GM18907 (cell line): ENCODE results near the gene LRP2.
"Not testable (repeated sequence)": the region's sequence is repeated elsewhere in the genome, so short reads cannot be mapped to it uniquely, and the experiment has no call there.

Experiments
- ATAC-seq: cut with Tn5 transposase; IDR thresholded peaks from one replicate; pipeline ENCODE4 v1.9.1; 2021; ENCODE audit warnings: mild to moderate bottlenecking, moderate library complexity; ENCODE audit not compliant: unreplicated experiment

LRP2 gene

DNA sequence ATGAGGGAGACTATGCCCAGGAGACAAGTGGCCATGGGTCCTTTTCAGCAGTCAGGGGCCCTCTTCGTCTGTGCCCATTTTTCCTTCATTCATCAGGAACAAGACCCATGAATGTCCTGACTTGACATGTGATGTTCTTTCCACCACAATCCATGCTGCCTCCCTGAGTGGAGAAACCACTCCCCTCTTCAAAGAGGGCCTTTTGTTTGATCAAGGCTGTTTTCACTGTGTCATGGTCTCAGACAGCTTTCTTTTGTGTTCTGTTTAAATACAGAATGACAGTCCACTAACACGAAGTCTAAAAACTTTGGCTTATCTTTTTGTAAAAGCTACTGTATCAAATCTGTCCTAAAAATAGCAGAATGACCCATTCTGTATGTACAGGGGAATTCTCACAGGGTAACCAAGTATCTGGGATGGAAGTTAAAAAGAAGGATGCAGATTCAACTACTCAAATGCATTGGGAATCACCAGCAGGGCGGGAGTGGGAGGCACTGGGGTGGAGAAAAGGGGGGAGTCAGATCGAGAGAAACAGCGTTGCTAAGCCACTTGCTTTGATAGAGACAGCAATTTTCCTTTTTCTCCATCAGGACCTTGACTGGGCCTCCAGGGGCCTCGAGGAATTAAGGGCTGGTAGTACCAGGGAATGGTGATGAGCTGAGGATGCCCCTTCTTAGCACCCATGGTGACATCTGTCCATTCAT lies 13.9 kb downstream of the LRP2 start:
- ATAC-seq: no peak

DNA sequence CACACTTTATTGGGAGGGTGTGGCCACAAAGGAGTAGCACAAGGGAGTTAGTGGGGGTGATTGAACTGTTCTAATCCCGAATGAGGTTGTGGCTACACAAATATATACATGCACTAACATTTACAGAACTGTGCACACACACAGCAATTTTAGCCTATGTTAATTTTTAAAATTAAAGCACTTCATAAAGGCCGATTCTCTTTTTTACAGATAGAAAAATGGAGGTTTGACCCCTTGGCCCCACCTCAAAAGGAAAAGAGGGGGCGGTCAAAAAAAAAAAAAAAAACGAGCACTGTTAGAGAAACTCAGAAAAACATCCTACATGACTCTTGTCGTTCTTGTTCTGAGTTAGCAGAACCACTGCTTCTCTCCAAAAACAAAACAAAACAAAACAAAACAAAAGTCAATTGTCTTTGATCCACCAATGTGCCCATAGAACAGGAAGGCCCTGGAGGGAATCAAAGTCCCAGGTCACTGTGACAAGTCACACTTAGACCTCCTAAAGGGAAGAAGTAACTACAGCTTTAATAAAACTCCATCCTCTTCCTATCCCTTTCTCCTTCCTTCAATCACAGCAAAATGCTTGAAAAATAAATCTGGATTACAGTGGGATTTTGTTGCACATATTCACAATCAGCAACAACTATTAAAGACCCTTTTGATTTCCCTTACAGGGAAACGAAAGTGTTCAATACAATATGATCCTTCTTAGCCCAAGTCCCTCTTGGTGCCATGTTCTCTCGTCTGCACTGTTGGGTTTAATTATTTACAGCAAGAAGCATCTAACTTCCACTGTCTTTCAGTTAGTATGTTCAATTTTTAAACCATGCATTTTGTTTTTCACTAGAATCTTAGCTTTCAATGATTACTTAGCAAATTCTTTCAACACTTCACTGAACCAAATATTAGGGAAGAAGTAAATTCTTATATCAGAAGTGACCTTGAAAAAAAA lies 16.6 kb downstream of the LRP2 start:
- ATAC-seq: no peak

DNA sequence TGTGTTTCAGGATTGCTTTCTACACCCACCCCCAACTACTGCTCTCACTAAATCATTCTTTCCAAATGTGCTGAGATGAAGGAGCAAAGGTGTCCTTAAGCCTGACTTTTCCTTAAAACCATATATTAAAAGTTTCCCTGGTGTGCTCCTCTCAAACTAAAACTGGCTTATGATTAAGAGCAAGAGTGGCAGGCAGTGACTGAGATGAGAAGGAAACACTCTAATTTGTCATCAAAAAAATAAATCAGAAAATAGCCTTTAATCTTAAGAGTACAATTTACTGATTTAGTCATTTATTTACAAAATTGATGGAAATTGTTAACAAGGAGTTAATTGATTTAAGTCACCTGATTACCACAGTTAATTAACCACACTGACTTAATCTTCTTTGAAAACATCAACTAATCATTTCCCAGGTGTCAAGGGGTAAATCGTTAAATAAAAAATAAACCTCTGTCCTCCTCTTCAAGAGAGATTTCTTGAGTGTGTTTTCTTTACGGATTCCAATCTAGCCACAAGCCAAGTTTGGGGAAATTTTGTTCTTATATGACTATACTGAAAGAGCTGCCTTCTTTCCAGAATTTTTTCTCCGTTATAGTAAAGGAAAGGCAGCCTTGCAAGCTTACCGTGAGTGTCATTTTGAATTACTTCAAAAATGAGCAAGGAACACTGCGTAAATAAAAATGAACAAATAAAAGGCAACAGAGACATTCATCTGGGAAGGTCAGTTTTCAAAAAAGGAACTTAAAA lies 17.4 kb downstream of the LRP2 start:
- no peak for ATAC-seq

DNA sequence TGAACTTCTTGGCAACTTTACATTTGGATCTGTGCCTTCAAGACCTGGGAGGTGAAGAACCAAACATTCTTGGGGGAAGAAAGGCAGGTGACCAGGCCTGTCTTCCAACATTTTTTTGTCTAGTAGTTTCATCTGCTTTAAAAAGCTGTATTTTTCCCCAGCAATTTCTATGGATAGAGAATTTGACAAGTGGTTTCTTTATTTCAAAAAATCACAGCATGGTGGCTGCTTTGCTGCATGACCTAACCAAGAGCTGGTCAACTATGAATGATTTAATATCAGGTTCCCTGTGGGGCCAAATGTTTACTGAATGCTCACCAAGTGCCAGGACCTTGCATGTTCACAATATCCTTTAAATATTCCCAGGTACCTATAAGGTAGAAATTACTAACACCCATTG lies 19.1 kb downstream of the LRP2 start:
- ATAC-seq: no peak

DNA sequence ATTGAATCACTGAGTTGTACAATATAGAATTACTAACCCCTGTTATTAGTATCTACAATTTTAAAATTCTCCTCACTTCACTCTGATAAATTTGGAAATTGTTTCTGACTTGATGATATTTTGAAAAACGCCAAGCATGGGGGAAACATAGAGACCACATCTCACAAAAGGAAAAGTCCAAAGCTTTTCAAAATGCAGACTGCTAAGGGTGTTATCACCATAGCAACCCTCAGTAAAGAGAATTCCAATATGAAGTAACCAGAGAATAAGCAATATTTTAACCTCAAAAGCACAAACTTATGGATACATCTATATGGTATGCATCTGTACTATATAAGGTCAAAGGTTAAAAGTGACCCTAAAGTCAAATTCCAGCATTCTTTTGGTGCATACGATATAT lies 22.7 kb downstream of the LRP2 start:
- ATAC-seq: no peak

DNA sequence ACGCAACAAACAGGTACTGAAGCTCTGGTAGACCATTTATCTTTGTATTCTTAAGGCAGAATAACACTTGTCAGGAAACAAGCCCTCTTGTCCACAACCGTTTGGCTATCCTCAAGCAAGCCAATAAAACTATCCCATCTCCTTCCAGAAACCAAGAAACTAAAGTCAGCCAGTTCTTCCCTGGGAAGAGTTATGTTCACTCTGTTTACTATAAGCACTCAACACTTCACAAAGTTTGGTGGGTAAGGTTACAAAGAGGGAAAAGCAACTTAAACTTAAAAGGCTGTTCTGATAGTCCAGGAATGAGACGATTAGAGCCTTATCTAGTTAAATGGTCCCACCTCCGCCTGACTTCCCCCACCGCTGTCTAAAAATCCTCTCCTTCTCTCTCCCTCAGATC lies 25.6 kb downstream of the LRP2 start:
- ATAC-seq: no peak

DNA sequence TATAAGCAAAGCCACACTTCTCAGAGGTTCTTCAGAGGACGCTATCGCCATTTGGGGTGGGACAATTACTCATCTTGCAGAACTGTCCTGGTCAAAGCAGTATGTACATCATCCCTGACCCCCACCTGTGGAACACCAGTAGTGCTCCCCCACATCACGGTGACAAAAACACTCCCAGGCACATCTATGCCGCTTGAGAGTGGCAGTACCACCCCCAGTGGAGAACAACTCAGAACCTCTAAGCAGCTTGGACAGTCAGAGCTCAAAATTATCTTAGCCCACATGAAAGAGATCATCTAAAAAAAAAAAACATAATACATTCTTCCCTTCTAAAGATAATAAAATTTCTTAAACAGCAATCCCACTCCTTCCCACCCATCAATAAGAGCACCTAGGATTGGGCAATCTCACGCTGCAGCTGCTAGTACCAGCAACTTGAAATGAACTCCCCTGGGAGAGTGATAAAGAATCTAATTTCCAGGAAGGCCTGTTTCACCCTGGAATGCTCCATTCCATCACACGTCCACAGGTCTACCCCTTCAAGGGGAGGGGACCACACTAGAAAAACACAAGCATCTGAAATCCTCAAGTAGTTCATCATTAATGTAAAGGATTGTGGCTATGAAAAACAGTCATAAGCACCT lies 31.7 kb downstream of the LRP2 start:
- no peak for ATAC-seq

DNA sequence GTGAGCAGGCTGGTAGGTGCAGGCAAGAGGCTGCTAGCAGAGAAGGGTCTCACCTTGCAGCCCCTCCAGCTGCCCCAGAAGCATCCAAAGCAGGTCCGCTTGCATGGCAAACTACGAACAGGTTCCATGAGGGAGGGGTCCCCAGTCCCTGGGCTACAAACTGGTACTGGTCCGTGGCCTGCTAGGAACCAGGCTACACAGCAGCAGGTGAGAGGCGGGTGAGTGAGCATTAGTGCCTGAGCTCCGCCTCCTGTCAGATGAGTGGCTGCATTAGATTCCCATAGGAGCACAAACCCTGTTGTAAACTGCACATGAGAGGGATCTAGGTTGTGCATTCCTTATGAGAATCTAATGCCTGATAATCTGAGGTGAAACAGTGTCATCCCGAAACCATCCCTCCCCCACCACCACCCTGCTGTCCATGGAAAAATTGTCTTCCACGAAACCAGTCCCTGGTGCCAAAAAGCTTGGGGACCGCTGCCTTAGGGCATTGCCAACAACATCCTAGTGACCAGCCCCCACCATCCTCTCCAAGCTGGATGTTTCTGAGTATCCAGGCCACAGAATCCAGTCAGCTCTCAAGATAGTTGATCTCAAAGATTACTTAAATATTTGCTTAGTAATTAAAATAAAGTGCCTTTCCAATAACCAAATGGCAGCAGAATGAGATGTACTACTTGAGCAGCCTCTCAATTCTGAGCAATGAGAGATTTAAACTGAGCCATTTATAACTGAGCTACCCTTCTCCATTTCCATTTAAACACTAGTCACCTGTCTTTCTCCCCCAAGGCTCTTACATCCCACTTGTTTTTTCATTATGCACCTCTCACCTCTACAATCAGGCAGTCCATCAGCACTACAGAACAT lies 32.4 kb downstream of the LRP2 start:
- no peak for ATAC-seq

DNA sequence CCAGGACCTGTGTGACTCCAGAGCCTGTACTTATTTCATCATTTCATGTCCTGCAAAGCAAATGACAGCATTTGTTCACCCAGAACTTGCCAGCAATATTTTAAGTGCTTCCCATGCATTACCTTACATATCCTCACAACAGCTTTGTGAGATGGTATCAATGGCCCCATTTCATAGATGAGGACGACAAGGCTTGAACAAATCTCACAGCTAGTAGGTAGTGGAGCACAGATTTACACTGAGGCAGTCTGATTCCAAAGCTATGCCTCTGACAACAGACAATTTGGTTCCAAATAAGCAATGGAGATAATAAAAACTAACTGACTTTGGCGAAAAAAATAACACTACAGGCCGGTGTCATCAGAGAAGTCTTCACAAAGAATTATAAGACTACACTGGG lies 33.5 kb downstream of the LRP2 start:
- ATAC-seq: no peak

DNA sequence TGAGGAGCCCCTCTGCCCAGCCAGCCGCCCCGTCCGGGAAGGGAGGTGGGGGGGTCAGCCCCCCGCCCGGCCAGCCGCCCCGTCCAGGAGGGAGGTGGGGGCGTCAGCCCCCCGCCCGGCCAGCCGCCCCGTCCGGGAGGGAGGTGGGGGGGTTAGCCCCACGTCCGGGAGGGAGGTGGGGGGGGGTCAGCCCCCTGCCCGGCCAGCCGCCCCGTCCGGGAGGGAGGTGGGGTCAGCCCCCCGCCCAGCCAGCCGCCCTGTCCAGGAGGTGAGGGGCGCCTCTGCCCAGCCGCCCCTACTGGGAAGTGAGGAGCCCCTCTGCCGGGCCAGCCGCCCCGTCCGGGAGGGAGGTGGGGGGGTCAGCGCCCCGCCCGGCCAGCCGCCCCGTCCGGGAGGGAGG lies 34.5 kb downstream of the LRP2 start:
- not testable (repeated sequence) for ATAC-seq

DNA sequence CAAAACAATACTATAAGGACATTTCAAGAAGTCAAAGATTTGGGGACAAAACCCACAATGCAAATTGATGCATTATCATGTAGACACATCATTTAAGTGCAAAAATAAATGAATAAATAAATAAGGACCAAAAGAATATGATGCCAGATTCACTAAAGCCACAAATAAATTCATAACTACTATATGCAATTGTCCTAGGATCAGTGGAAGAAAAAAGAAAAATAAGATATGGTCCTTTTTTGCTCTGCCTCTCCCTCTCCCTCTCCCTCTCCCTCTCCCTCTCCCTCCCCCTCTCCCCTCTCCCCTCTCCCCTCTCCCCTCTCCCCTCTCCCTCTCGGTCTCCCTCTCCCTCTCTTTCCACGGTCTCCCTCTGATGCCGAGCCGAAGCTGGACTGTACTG lies 36.4 kb downstream of the LRP2 start:
- ATAC-seq: not testable (repeated sequence)

DNA sequence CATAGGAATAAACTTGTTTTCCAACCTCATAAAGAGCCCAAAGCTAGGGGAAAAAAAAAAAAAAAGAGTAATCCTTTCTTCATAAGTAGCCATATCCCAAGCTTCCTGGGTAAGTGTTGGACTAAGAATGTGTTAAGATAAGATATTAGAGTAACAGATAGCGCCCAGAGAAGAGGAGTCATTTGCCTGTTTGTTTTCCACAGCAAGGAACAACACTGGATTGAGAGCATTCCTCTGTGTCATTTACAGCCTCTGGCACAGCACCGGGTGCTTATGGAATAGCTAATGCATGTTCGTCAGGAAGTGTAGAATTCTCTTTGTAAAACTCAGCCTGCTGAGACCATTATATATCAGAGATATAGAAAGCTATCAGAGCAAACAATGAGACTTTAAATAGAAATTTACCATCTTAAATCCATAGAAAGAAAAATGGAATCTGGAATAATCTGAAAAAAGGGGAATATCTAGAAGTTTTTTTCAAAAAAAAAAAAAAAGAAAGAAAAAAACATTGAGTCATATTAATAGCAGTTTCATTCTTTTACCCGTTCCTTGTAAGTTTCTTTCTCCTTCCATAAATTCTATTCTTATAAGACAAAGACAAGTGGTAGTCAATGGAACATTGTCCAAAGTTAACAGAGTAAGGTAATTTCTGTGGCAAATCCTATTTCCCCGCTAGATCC lies 37.6 kb downstream of the LRP2 start:
- ATAC-seq: no peak

DNA sequence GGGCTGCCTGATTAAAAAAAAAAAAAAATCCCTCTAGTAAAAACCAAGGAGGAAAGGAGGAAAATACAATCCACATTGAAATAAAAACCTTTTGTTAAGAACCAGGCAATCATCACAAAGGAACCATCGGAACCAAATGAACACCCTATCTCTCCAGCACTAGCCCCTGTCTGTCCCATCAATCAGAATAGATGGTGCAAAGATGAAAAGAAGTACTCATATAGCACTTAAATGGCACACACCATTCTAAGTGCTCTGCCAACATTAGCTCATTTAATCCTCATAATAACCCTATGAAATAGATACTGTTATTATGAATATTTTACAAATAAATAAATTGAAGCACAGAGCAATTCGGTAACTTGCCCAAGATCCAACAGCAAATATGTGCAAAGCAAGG lies 38.5 kb downstream of the LRP2 start:
- no peak for ATAC-seq

DNA sequence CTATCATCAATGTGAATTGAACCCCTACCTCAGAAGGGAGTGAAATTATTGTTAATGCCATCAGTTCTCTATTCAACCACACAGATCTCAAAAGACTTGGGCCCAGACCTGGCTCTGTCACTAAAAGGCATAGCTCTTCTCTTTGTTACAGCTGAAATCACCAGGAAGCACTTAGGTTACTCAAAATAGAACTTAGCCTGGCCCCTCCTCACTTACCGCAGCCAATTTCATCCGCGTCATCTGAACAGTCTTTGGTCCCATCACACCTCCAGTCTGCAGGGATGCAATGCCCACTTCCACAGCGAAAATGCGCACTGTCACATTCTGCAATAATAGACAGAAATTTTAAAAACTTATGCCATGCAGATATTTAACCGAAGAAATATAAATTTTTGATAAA lies 41.8 kb downstream of the LRP2 start:
- no peak for ATAC-seq

DNA sequence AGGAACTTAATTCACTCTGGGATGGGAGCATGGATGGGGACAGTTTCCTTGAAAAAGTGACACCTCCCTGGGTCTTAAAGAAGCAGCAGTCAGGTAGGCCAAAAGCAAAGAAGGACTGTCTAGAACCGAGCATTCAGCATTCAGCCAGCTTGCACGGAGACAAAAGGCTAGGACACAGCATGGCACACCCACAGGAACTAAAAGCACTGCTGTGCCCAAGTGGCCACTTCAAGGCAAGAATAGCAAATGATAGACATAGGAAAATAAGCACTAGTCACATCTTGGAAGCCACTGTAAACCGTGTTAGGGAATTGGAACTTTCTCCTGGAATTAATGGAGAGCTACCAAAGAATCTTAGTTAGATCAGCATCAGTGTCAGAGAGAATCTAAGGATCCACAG lies 47.0 kb downstream of the LRP2 start:
- ATAC-seq: no peak

DNA sequence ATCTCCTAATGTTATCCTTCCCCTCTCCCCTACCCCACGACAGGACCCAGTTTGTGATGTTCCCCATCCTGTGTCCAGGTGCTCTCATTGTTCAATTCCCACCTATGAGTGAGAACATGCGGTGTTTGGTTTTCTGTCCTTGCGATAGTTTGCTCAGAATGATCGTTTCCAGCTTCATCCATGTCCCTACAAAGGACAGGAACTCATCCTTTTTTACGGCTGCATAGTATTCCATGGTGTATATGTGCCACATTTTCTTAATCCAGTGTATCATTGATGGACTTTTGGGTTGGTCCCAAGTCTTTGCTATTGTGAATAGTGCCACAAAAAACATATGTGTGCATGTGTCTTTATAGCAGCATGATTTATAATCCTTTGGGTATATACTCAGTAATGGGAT lies 54.0 kb downstream of the LRP2 start:
- not testable (repeated sequence) for ATAC-seq

DNA sequence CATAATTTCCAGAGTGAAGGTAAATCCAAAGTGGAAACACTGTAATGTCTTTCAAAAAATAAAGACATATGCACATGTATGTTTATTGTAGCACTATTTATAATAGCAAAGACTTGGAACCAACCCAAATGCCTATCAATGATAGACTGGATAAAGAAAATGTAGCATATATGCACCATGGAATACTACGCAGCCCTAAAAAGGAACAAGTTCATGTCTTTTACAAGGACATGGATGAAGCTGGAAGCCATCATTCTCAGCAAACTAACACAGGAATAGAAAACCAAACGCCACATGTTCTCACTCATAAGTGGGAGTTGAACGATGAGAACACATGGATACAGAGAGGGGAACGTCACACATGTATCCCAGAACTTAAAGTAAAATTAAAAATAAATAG lies 57.6 kb downstream of the LRP2 start:
- not testable (repeated sequence) for ATAC-seq

DNA sequence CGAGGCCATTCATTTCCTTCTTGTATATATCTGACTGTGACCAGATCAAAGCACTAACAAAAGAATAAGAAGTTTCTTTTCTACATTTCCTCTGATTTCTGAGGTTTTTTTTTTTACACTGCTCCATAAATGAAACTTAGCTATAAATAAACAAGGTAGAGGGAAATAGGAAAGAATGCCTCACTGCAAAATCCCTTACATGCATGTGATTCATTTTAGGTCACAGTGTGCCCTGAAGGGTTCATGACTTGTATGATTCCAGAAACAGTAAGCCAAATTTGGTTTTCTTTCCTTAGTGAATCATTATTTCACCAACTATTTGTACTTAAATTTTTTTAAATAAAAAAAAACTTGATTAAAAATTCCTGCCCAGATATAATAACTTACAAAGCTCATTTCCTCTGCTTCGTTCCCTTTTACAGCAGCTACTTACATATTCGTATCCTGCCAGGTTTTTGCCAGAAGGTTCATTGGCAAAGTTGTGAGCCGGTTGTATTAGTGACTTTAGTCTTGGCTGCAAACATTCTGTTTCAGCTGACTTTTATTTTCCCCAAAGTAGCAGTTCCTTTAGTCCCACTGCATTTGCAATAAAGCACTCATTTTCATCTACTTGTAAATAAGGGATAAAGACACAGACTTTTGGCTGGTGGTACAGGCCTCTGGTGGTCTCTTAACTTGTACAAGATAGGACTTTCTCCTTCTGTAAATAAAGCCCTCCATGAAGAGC lies 58.6 kb downstream of the LRP2 start:
- no peak for ATAC-seq

DNA sequence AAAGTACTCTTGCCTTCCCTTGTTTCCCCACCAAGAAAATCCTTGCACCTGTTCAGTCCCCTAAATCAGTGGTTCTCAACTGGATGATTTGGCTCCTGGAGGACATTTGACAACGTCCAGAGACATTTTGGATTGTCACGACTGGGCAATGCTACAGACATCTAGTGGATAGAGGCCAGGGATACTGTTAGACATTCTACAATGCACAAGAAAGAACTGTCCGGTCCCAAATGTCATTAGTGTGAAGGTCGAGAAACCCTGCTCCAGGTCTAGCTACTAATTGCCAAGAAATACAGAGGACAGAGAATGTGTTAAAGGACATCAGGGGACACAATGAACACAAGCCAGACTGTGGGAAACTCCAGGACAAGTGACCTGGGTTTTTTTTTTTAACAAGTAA lies 60.0 kb downstream of the LRP2 start:
- ATAC-seq: no peak
